Skeletal muscle tissue (tissue), 4 donors: ENCODE measurements around the gene KRT82. TPM values are rescaled to one million over a fixed set of nuclear protein-coding genes. Genes with fewer than 3 reads are reported as not detected.

Experiments
- H3K27ac ChIP-seq: one replicate; pipeline ENCODE4 v1.7.0; 2013; ENCODE audit warnings: mild to moderate bottlenecking, low read depth, low read length, inconsistent platforms
- H3K27me3 ChIP-seq, 3 donors: one replicate each; pipeline ENCODE4 v1.7.0; 2013; ENCODE audit warnings: low read length in 3 of 3; ENCODE audit not compliant: control insufficient read depth in 3 of 3, insufficient read depth in 3 of 3
- H3K36me3 ChIP-seq, 3 donors: one replicate each; pipeline ENCODE4 v1.7.0; 2013; ENCODE audit warnings: low read length in 3 of 3; ENCODE audit not compliant: control insufficient read depth in 3 of 3, insufficient read depth in 3 of 3
- H3K4me1 ChIP-seq, 3 donors: one replicate each; pipeline ENCODE4 v1.7.0; 2013; ENCODE audit warnings: low read length in 3 of 3, mild to moderate bottlenecking in 3 of 3; ENCODE audit not compliant: control insufficient read depth in 3 of 3, insufficient read depth in 3 of 3
- H3K4me3 ChIP-seq, 3 donors: one replicate each; pipeline ENCODE4 v1.7.0; 2013; ENCODE audit warnings: low read length in 3 of 3
- H3K9ac ChIP-seq, 3 donors: one replicate each; pipeline ENCODE4 v1.7.0; 2013; ENCODE audit warnings: low read length in 3 of 3, mild to moderate bottlenecking in 3 of 3, moderate library complexity in 2 of 3, low read depth in 1 of 3
- H3K9me3 ChIP-seq, 3 donors: one replicate each; pipeline ENCODE4 v1.7.0; 2013; ENCODE audit warnings: low read length in 3 of 3; ENCODE audit not compliant: control insufficient read depth in 3 of 3
- total RNA-seq: library from RNA; depleted of rRNA; stranded (reverse); fragments of >200 nt; gene quantifications from one replicate; pipeline ENCODE4 v1.2.3, GENCODE V29; 2014
- donor health status: Osteomylitis.

Gene KRT82
- total RNA-seq, 1 donor from 2014 or later = not detected

DNA sequence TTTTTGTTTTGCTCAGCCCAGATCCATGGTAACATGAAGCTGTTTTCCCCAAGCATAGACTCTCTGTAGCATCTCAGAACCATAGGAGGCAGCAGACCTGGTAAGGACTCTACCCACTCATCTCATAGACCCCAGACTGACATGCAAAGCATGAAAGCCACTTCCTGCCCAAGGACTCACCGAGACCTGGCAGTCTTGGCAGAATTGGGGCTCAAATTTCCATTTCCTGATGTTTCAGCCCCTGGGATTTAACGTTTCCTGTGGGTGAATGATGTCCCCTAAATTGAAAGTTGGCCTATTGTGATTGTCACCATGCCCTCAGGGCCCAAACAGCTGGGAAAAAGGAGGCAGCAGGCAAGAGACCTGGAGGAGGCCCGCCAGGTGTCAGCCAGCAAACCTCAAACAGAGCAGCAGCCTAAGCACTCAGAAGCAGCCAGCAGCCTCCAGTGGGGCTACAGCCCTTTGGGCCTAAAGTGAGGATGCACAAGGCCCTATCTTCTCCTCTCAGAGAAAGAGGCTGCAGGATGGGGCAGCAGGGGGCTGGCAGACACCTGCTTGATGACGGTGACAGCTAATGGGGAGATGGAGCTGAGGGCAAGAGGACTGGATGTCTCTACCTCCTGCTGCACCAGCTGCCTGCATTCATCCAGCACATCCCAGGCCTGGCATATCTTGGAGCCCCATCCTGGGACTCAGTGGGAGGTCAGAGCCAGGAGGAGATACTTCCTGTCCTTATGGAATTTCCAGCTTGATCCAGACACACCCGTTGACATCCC, 47.4 kb downstream of the KRT82 start:
- Histone ChIP-seq H3K4me1 (peaks cover 0 to 10% (median 4%) of the 10 kb centered on the region in 3 donors), H3K36me3 (no peaks in the 10 kb centered on the region), H3K9ac (no peak overlapping the region), H3K27ac (no peak overlapping the region), H3K9me3 (no peaks in the 10 kb centered on the region), H3K27me3 (peaks cover 0 to 27% (median 17%) of the 10 kb centered on the region in 3 donors), H3K4me3 (no peak overlapping the region)

DNA sequence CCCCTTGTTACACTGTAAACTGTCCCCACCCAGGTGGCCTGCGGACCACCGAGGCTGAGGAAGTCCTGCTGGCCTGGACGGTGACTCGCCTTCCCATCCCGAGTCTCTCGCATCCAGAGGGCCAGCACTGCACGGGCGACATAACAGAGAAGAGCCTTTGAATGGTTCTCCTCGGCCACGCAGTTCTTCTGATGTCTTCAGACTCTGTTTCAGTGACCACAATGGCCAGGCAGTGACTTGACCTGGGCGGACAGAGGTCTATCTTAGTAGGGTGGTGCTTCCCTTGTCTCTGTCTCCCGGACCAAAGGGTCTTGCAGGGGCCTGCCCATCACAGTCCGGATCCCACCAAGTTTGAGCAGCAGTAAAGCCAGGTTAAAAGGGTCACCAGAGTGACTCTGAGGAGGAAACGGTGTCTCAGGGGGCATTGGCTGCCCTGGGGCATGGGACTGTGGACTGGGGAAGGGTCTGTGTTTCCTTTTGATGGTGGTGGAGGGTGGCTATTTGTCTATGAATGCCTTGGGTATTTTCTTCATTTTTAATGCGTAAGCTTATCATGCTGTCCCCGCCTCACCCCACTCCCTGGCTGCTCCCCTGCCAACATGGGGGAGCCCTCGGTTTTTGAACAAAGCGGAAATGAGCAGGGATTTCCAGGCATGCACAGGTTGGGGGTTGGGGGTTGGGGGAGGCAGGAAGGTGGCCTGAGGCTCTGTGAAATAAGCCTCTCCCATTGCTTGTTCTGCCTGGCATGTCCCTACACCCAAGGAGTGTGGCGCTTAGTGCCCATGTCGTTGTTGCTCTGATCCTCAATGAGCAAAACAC, 49.2 kb downstream of the KRT82 start:
- H3K36me3 ChIP-seq = no peaks in the 10 kb centered on the region
- no peak overlapping the region for H3K9ac ChIP-seq
- H3K4me1 ChIP-seq = peaks cover 0 to 10% (median 4%) of the 10 kb centered on the region in 3 donors

DNA sequence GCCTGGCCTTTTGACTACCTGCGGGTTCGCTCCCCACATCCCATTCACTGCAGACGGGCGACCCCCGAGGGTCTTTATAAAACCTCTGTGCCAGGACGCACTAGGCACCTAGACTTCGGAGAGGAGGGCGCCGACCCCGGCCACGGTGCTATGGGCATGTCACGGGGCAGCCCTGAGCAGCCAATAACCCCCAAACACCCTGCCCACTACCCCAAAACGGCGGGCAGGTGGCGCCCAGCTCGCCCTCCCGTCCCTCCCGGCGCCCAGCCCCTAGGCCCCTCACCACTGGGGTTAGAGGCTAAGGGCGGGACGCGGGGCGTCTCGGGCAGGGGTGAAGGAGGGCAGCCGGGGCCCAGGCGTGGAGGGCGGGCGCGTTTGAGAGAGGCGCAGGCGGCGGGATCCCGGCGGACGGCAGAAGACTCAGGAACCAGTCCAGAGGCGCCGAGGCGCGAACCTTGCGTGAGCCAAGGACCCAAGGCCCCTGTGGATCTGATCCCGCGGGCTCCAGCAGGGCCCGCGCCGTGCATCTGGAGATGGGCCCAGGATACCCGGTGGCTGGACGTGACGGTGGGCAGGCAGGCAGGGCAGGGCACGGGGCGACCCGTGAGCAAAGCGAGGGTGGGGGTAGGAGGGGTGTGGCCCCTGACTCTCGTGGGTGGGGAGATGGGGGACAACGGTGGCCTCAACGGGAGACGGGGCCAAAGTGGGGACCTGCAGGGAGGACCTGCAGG, 49.9 kb downstream of the KRT82 start:
- Histone ChIP-seq H3K27ac (no peak overlapping the region), H3K27me3 (peaks cover 0 to 26% (median 13%) of the 10 kb centered on the region in 3 donors), H3K4me3 (no peak overlapping the region), H3K36me3 (no peaks in the 10 kb centered on the region), H3K9me3 (no peaks in the 10 kb centered on the region), H3K9ac (no peak overlapping the region), H3K4me1 (peaks cover 0 to 10% (median 4%) of the 10 kb centered on the region in 3 donors)

More for the DNA sequence above, 49.2 kb downstream of the KRT82 start:
- Histone ChIP-seq H3K27me3 (peaks cover 0 to 26% (median 12%) of the 10 kb centered on the region in 3 donors), H3K4me3 (no peak overlapping the region), H3K27ac (no peak overlapping the region), H3K9me3 (no peaks in the 10 kb centered on the region)

DNA sequence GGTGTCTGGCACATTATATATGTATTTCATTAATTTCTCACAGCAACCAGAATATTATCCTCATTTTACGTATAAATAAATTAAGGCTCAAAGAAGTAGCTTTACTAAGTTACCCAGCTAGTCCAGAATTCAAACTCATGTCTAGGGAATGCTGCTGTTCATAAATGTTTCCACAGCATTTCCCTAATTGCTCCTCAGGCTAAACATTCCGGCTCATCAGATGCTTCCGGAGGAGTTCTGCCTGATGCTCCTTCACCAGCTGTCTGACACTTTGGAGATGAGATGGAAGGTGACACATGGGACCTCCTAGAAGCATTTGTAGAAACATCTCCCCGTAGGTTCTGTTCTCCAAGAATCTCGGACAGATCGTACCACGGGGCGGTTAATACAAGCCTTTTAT, 51.0 kb downstream of the KRT82 start:
- Histone ChIP-seq H3K27ac (no peak overlapping the region), H3K4me1 (peaks cover 0 to under 1% (median 0%) of the 10 kb centered on the region in 3 donors), H3K9ac (no peak overlapping the region), H3K27me3 (peaks cover 0 to 23% (median 17%) of the 10 kb centered on the region in 3 donors), H3K36me3 (no peaks in the 10 kb centered on the region), H3K4me3 (no peak overlapping the region), H3K9me3 (no peaks in the 10 kb centered on the region)

DNA sequence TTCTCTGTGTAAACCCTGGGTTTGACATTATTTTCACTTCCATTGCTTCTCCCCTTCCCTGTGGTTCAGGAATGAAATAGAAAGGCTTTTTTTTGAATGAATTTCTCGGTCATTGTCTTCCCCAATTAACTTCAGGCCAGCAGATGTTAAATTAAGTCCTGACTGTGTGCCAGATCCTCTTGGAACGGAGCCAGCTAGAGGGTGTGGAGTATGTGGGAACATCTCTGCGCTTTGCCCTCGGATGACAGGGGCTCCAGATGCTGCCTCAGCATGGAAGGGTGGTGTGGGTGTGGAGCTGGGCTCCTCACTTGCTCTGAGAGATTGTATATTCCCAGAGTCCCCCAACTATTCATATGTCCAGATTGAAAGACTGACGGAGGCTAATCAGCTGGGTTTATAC, 51.9 kb downstream of the KRT82 start:
- H3K27ac ChIP-seq = no peak overlapping the region
- H3K36me3 ChIP-seq = no peaks in the 10 kb centered on the region
- H3K4me3 ChIP-seq = no peak overlapping the region
- no peak overlapping the region for H3K9ac ChIP-seq
- H3K27me3 ChIP-seq = peaks cover 0 to 23% (median 17%) of the 10 kb centered on the region in 3 donors
- H3K9me3 ChIP-seq = no peaks in the 10 kb centered on the region
- no peaks in the 10 kb centered on the region for H3K4me1 ChIP-seq

DNA sequence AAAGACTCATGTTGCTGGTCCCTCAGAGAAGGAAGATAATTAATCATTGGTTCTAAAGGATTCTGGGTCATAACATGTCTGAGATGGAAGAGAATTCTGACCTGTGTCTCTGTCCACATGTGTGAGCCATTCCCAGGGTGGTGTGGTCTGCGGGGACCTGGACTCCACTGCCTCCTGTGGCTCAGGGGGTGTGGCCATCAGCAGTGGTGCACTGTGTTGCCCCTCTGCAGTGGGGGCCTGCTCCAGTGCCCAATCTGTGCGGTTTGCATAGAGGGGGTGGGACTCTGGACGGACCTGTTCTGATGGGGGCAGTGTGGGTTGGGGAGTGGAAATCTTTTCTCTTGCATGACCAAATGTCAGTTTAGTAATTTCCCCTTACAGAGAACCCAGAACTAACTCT, 52.4 kb downstream of the KRT82 start:
- Histone ChIP-seq H3K4me3 (no peak overlapping the region), H3K9me3 (no peaks in the 10 kb centered on the region), H3K27ac (no peak overlapping the region), H3K4me1 (no peaks in the 10 kb centered on the region), H3K9ac (no peak overlapping the region), H3K36me3 (no peaks in the 10 kb centered on the region), H3K27me3 (peaks cover 0 to 23% (median 17%) of the 10 kb centered on the region in 3 donors)

DNA sequence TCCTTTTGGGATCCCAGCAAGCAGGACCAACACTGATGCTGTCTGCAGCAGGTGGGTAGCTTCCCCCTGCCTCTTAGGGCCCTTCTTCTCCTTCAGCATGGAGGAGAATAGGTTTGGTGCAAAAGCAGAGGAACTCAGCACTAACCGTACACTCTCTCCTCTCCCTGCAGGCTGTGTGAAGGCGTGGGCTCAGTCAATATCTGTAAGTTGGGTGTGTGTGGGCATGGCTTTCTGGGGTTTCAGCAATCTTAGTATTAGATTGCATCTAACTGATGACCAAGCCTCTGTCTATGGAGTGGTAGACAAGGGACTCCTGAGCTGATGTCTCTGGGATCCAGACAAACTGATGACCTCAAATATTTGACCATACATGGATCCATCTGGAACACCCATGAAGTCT, 53.2 kb downstream of the KRT82 start:
- Histone ChIP-seq H3K9ac (no peak overlapping the region), H3K9me3 (no peaks in the 10 kb centered on the region), H3K4me3 (no peak overlapping the region), H3K27me3 (peaks cover 0 to 23% (median 17%) of the 10 kb centered on the region in 3 donors), H3K27ac (no peak overlapping the region), H3K36me3 (no peaks in the 10 kb centered on the region), H3K4me1 (no peaks in the 10 kb centered on the region)

DNA sequence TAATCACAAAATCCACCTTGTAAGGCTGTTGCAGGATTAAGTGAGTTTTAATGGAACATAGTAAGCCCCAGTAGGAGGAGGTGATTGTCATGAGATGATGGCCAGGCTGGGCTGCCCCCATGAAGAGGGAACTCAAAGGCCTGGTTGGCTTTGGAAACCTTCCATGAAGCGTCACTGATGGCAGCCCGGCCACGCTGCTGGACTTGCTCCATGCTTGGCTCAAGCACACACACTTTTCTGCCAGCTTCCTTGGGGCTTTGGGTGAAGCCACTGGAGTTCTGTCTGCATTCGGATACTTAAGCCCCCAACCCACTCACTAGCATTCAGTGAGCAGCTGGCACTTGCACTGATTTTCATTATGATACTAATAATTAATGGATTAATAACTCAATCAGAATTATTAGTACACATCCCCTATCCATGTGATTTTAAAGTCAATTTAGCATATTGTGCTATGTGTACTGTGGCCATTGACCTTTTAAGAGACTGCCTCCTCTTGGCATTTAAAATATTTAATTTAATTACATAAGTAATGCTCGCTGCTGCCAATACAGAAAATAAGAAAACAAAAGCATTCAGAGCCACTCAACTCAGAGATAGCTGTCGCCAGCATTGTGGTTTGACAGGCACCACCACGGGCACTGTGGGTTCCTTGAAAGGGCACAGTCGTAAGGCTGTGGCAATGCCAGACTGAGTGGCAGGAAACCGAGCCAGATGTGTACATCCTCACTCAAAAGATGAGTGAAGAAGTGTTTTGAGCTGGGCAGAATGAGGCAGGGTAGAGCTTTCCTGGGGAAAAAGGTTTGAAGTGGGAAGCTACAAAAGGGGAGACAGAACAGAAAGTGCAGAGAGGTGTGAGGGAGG, 54.7 kb downstream of the KRT82 start:
- Histone ChIP-seq H3K36me3 (no peaks in the 10 kb centered on the region), H3K27me3 (peaks cover 0 to 13% (median 13%) of the 10 kb centered on the region in 3 donors), H3K9me3 (no peaks in the 10 kb centered on the region), H3K27ac (no peak overlapping the region), H3K4me3 (no peak overlapping the region), H3K9ac (no peak overlapping the region), H3K4me1 (no peaks in the 10 kb centered on the region)

DNA sequence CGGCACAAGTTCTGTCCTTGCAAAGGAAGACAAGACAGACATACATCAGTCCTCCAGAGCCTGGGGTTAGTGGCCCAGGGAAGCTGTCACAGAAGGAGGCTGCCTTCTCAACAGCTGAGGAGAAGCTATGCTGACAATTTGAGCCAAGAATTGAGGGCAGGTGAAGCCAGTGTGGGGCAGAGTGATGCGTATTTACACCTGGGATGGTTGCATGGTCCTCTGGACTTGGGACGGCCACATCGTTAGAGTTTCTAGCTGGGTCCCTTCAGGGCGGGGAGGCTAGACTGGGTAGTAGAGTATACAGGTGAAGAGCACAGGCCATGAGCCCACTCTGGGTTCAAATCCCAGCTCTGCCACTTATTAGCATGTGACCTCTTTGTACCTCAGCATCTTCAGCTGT, 55.3 kb downstream of the KRT82 start:
- Histone ChIP-seq H3K9ac (no peak overlapping the region), H3K27me3 (peaks cover 0 to 13% (median 13%) of the 10 kb centered on the region in 3 donors), H3K27ac (no peak overlapping the region), H3K4me3 (no peak overlapping the region), H3K36me3 (no peaks in the 10 kb centered on the region), H3K4me1 (no peaks in the 10 kb centered on the region), H3K9me3 (no peaks in the 10 kb centered on the region)
